Measurements from ENCODE around the gene NINL.
"Not testable (repeated sequence)": the region's sequence is repeated elsewhere in the genome, so short reads cannot be mapped to it uniquely, and the experiment has no call there.

Gene NINL

DNA sequence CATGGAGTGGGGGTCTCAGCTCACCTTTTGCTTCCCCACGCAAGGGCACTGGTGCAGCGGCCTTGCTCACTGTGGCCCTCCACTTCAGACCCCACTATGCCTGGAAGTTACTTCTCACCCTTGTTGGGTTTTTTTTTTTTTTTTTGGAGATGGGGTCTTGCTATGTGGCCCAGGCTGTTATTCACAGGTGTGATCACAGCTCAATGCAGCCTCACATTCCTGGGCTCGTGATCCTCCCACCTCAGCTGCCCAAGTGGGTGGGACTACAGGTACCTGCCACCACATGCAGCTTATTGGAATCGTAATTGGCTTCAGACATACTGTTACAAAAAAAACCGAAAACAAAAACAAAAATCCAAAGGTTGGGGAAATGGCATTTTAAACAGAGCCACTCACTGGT is 32.4 kb downstream of the NINL start:
- DNase-seq (ENCODE audit: low read depth, low spot score) = no peak

DNA sequence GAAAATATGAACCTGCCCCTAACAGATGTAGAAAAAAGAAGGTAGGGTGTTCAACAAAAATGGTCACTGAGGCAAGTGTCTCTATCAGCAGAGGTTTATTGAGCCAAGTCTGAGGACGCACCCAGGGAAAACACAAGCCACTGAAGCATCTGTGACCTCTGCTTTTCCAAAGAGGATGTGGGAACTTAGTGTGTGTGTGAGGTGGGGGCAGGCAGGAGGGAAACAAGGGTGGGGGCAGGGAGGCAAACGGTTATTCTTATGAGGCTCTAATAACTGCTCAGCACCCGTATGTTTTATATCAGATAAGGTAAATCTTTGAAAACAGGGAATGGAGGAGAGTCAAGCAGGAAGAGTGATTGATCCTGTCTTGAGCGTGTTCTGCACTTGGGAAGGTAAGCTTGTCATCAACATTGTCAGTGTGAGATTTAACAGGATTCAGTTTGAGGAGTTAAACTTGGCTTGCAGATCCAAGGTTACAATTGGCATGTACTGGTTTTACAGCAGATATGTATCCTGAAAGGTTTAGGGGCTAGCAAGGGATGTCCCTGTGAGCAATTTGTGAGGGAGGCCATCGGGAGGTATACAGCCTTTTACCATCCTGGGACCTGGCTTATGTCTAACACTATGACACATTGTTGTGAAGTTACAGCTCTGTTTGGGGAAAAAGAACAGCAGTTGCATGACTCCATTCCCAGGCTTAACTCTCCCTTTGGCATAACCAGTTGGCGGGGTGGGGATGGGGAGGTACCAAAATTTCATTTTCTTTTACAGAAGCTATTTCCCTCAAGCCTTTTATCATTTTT is 33.7 kb downstream of the NINL start:
- DNase-seq (ENCODE audit: low read depth, low spot score) = no peak

DNA sequence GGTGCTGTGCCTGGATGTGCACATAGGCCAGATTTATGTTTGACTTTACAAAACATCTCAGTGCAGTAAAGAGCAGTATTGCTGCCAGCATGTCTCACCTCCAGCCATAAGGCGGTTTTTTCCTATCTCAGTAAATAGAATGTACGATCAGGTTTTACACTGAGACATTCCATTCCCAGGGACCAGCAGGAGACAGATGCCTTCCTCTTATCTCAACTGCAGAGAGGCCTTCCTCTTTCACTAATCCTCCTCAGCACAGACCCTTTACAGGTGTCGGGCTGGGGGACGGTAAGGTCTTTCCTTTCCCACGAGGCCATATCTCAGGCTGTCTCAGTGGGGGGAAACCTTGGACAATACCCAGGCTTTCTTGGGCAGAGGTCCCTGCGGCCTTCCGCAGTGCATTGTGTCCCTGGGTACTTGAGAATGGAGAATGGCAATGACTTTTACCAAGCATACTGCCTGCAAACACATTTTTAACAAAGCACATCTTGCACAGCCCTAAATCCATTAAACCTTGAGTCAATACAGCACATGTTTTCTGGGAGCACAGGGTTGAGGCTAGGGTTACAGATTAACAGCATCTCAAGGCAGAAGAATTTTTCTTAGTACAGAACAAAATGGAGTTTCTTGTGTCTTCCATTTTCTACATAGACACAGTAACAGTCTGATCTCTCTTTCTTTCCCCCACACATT is 34.5 kb downstream of the NINL start:
- not testable (repeated sequence) for DNase-seq (ENCODE audit: low read depth, low spot score)

DNA sequence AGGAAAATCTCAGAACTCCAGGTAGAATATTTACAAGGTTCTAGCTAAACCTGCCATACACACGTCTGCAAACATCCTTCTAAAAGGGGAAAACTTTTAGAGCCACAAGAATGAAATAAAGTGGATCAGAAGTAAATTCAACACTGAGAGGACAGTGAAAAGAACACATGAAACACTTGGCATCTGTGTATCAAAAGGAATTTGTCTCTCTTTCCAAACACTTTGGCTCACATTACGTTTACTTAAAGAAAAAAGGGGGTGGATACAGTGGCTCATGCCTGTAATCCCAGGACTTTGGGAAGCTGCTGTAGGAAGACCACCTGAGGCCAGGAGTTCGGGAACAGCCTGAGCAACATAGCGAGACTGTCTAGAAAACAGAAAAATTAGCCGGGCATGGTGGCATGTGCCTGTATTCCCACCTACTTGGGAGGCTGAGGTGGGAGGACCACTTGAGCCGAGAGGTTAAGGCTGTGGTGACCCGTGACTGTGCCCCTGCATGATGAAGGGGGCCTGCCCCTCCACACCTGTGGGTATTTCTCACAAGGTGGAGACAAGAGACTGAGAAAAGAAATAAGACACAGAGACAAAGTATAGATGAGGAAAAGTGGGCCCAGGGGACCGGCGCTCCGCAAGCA is 35.4 kb downstream of the NINL start:
- DNase-seq (ENCODE audit: low read depth, low spot score) = no peak

DNA sequence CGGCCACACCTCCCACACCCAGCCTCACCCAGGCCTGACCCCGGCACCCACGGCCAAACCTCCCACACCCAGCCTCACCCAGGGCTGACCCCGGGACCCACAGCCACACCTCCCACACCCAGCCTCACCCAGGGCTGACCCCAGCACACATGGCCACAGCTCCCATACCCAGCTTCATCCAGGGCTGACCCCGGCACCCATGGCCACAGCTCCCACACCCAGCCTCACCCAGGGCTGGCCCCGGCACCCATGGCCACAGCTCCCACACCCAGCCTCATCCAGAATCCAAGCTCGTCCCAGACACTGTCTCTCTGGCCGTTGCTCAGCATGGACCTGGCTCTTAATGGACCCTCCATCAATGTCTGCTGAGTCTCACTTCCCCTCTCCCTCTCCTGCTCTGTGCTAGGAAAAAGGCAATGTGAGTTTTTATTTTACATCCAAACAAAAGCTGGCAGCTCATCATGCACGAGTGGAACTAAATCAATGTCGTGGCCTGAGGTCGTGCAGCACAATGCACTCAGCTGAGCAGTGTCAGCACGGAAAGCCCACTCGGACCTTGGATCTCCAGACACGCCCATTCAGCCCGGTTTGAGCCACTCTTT is 36.1 kb downstream of the NINL start:
- DNase-seq (ENCODE audit: low read depth, low spot score) = no peak

DNA sequence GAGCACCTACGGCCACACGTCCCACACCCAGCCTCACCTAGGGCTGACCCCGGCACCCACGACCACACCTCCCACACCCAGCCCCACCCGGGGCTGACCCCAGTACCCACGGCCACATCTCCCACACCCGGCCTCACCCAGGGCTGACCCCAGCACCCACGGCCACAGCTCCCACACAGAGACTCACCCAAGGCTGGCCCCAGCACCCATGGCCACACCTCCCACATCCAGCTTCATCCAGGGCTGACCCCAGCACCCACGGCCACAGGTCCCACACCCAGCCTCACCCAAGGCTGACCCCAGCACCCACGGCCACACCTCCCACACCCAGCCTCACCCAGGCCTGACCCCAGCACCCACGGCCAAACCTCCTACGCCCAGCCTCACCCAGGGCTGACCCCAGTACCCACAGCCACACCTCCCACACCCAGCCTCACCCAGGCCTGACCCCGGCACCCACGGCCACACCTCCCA is 36.7 kb downstream of the NINL start:
- DNase-seq (ENCODE audit: low read depth, low spot score) = no peak

DNA sequence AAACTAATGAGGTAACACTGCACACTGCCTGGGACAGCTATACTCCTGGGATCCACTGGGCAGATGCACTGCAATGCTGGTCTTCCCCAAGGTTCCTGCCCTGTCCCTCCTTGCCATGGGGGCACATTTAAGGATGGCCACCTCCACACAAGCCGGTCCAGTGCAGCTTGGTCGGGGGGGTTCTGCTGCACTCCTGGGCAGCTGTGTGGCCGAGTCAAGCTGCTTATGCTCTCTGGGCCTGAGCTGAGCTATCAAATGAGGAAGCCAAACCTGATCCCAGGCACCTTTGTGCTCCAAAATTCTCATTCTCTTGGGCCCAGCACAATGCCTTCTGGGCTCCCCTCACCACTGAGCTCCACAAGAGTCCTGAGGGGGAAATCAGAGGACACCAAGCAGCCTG is 37.3 kb downstream of the NINL start:
- DNase-seq (ENCODE audit: low read depth, low spot score) = no peak

DNA sequence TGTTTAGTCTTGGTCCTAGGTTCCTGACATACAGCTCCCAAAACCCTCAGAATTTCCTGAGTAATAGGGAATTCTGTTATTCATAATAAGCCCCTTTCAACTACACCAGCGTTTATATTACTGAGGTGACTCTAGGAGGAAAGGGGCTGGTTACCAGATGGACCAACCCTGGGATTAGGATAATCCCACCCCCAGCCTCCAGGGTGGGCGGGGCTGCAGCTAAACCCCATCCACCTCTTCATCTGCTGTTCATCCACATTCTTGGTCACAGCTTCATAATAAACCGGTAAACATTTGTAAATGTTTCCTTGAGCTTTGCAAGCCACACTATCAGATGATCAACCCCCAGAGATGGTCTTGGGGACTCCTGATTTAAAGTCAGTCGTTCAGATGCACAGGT is 38.3 kb downstream of the NINL start:
- no peak for DNase-seq (ENCODE audit: low read depth, low spot score)

DNA sequence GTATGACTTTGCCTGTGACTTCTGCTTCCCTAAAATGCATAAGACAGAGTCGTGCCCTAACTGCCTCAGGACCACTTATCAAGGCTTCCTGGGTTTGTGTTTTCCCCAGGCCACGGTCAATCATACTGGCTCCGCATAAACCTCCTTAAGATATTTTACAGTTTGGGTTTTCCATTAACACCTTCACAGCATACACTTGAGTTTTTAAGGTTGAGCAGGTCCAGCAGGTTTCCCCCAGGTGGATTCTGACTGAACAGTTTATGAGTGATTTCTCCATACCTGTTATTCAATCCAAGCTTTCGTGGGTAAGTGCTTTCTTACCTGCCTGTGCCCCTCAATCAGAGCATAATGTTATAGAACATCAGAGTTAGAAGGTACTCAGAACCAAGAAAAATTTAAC is 39.3 kb downstream of the NINL start:
- no peak for DNase-seq (ENCODE audit: low read depth, low spot score)

DNA sequence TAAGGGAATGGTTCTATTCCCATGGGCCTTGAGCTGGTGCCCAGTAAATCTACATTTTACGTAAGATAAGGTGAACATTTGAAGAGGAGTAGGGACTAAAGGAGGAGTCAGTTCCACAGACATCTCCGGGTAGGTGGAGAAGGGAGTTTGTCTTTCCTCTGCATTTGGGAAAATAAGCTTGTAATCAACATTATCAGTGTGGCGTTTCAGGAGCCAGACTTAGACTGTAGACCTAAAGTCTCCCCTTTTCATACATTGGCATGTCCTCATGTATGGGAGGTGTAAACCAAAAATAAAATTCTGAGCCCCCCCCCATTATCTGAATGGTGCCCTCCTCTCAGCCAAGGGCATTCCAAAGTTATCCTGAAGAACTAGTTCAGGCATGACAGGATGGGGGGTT is 40.2 kb downstream of the NINL start:
- DNase-seq (ENCODE audit: low read depth, low spot score) = no peak

DNA sequence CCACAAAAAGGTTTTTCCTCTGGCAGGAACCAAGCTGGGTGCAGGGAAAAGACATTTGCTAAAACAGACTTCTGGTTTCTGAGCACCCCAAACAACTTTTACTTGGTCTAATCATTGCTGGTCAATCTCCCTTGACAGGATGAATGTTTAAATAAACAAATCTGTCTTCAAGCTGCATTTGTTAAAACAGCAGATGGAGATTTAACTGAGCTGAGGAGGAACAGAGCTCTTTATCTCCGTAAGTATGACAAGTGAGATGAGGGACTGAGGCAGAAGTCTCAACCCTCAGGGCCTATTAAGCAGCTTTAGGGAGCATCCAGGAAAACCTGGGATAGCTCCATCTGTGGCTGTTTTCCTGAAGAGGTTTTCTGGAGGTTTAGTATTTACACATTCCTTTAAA is 40.6 kb downstream of the NINL start:
- DNase-seq (ENCODE audit: low read depth, low spot score) = no peak

DNA sequence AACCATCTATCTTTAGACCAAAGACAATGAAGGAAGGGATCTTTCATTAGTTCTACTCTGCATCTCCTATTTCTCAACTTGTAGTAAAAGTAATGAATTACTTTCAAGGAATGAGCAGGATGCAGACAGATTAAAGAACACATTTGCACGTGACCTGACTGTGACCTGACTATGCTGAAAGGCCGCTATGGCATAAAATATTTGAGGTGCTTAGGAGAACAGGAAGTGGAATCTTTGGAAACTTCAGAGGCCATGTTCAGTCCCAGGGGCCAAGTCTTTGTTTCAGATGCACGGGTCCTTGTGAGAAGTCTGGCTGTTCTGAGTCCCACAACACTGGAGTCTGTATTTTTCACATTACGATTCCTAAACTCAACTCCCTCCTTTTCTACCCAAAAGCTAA is 41.0 kb downstream of the NINL start:
- no peak for DNase-seq (ENCODE audit: low read depth, low spot score)

DNA sequence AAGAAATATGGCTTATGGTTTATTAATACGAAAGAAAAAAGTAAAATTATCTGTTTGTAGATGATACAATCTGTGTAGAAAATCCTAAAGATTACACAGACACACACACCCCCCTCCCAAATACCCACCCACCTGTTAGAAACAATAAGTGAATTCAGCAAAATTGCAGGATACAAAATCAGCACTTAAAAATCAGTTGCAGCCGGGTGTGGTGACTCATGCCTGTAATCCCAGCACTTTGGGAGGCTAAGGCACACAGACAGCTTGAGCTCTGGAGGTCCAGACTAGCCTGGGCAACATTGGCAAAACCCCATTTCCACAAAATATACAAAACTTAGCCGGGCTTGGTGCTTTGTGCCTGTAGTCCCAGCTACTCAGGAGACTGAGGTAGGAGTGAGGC is 42.3 kb downstream of the NINL start:
- no peak for DNase-seq (ENCODE audit: low read depth, low spot score)

DNA sequence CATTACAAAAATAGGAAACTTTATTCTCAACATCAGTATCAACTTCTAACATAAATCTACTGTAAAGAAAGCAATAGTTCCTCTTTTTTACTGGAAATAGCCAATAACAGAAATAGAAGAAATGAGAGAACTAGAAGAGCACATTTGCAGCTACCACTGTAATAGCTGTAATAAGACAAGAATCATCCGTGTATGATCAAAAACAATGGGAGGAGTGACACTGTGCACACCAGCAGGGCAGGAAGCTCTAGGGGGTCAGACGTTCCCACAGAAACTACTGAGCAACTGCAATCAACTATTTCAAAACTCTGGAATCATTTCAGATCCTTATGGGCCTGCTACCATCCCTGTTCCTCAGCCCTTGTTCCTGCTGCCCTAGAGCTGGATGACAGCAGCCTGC is 43.7 kb downstream of the NINL start:
- DNase-seq (ENCODE audit: low read depth, low spot score) = no peak

DNA sequence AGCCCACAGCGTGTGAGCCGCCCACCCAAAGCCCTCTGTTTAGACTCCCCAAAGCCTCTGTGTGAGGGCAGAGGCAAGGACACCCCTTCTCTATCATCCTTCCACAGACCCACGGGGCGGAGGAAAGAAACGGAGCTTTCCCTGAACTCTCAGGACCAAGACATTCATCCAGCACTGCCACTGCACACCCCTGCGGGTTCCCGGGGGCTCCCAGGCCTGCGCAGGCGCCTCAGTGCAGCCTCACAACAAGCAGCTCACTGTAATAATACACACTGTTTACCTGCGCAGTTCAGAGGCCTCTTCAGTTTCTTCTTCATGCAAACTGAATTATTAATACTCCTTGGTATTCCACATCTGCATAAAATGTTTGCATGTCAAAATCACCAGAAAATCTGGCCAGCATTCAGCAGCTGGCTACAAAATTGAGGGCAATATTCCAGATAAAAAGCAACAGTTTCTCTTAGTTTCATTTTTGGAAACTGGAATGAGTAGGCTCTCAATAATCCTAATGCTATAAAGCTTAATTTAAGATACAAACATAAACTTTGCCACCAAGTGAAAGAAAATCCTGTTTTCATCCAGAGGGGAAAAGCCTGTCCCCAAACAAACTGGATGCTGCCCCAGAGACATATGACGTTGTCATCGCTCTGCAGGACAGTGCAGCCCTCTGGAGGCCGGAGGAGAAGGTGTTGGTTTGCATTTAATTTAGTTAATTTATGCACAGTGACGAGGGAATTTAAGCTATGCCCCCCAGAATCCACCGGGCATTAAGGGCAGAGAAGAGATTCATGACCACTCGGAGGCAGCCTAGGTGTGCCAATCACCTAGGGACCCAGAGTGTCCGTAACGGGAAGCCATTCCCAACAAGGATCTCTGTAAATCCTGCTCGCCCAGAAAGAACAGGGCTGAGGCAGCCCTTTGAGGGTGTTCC is 45.3 kb downstream of the NINL start:
- no peak for DNase-seq (ENCODE audit: low read depth, low spot score)

DNA sequence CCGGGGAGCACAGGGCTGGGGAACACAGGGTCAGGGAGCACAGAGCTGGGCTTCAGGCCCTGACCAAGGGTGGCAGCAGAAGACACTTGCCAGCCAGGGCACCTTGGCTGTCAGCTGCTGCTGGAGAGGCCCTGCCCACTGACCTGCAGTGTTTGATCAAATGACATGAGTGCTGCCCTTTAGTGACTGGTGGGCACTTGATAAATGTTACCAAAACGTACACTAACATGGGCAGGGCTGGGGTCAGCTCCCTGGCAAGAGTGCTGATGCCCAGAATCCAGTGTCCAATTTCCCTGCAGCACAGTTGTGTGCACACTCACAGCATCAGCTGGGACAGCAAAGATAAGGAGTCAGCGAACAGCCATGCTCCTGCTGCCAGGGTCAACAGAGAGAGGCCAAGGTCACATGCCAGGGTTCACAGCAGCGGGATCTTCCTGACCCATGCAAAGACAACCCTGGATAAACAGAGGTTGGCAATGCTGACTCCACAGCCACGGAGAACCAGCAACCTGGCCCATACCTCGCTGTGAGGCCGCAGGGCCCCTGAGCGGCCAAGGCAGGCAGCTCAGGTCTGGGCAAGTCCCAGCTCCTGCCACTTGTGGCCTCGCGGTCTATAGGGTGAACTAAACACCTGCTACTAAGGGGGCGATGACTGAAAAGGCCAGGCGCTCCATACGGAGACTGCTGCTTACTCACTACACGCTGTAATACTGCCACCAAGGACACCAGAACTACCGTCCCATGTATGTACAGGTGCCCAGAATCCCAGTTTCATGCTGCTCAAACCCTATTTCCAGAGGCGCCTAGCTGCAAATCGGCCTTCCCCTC is 46.3 kb downstream of the NINL start:
- no peak for DNase-seq (ENCODE audit: low read depth, low spot score)

DNA sequence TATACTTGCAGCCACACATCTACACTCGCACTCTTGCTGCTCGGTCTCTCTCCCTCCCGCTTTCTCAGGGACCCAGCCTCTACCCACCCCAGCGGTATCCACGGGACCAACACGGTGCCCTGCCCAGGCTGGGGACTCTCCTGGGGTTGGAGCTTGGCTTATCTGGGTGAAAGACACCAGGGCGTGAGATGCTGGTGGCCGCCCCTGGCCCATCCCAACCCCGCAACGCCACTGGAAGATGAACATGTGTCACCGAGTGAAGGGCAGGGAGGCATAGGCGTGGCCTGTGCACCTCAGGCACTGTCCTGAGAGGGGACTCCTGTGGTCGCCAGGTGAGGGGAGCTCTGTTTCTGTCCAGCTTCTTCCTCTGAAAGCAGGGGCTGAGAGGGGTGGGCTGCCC is 47.4 kb downstream of the NINL start:
- DNase-seq (ENCODE audit: low read depth, low spot score) = no peak

DNA sequence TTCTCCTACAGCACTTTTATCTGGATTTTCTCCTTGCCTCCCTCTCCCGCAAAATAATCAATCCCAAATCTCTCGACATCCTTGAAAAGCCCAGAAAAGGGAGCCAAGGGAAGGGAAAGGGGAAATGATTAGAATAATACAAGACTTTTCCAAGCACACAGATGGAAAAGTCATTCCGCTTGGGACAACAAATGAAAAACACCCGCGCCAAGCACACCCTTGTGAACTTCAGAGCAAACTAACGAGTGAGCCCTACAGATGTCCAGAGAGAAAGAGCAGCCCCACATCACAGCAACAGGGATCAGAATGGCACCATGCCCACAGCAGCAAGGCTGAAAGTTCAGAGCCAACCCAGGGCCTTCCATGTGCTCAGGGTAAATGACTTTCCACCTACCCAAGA is 49.6 kb downstream of the NINL start:
- no peak for DNase-seq (ENCODE audit: low read depth, low spot score)

DNA sequence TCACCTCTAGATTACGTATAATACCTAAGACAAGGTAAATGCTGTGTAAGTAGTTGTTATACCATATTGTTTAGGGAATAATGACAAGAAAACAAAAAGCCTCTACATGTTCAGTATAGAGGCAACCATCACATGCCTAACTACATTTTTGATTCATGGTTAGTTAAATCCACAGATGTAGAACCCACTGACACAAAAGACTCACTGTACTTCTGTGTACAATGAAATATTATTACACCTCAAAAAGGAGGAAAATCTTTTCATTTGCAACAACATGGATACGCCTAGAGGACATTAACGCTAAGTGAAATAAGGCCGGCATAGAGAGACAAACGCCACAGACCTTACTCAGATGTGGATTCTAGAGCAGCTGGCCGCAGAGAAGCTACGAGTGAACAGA is 50.5 kb downstream of the NINL start:
- DNase-seq (ENCODE audit: low read depth, low spot score) = no peak

DNA sequence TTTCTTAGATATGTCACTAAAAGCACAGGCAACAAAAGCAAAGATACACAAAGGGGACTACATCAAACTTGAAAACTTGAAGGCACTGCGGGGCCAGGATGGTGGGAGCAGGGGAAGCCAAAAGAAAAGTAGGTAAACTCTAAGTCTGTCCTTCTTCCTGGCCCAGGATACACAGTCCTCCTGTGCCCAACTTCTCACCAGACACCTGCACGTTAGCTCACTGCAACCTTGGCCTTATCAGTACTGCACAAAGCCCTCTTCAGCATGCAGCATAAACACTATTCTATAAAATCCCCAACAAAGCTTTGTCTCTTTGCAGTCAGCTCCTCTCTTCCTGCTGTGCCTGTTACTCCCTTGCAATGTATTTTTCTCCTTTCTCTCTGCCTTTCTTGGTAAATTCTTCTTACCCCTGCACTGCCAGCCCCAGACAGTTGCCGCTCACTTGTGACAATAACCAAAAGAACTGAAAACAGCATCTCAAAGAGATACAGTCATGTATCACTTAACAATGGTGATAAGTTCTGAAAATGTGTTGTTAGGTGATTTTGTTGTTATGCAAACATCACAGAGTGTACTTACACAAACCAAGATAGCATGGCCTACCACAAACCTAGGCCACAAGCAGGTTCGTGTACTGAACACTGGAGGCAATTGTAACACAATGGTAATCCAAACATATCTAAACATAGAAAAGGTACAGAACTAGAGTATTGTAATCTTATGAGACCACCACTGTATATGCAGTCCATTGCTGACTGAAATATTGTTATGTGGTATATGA is 51.2 kb downstream of the NINL start:
- no peak for DNase-seq (ENCODE audit: low read depth, low spot score)
